IMR-90 (cell line): Measurements from ENCODE around the gene HES1.

ENCODE experiments used
- BHLHE40 ChIP-seq: fragments of 150-350 bp; IDR thresholded peaks from 2 replicates; pipeline ENCODE4 v1.6.1; 2016; ENCODE audit warnings: mild to moderate bottlenecking, low read depth, low read length
- CHD1 ChIP-seq: IDR thresholded peaks from 2 replicates; pipeline ENCODE4 v1.6.1; 2012; ENCODE audit warnings: low read depth, low read length, improper control_type of control experiment
- CTCF ChIP-seq: conservative IDR thresholded peaks from 2 replicates; pipeline ENCODE4 v1.5.1; 2012; ENCODE audit warnings: mild to moderate bottlenecking, low read depth, low read length, improper control_type of control experiment
- FOS ChIP-seq: fragments of 150-350 bp; IDR thresholded peaks from 2 replicates; pipeline ENCODE4 v1.6.1; 2016; ENCODE audit warnings: low read depth, low read length
- MAFK ChIP-seq: IDR thresholded peaks from 2 replicates; pipeline ENCODE4 v1.6.1; 2012; ENCODE audit warnings: low read depth, low read length, improper control_type of control experiment
- MXI1 ChIP-seq: IDR thresholded peaks from 2 replicates; pipeline ENCODE4 v1.6.1; 2012; ENCODE audit warnings: low read depth, mild to moderate bottlenecking, low read length, moderate library complexity, borderline replicate concordance
- POLR2A ChIP-seq: IDR thresholded peaks from 2 replicates; pipeline ENCODE4 v1.6.1; 2012; ENCODE audit warnings: mild to moderate bottlenecking, low read depth, low read length
- RAD21 ChIP-seq: IDR thresholded peaks from 2 replicates; pipeline ENCODE4 v1.6.1; 2012; ENCODE audit warnings: low read length, improper control_type of control experiment
- RCOR1 ChIP-seq: IDR thresholded peaks from 2 replicates; pipeline ENCODE4 v1.6.1; 2012; ENCODE audit warnings: mild to moderate bottlenecking, low read length, improper control_type of control experiment; ENCODE audit not compliant: insufficient replicate concordance
- RFX5 ChIP-seq: IDR thresholded peaks from 2 replicates; pipeline ENCODE4 v1.8.0; 2012; ENCODE audit warnings: low read depth, mild to moderate bottlenecking, low read length, moderate library complexity
- SMC3 ChIP-seq: fragments of 150-350 bp; IDR thresholded peaks from 2 replicates; pipeline ENCODE4 v1.6.1; 2016; ENCODE audit warnings: low read depth, mild to moderate bottlenecking, antibody characterized with exemption, low read length, moderate library complexity
- TF ChIP-seq, protein P1 (sequence below): fragments of 150-350 bp; IDR thresholded peaks from 2 replicates; pipeline ENCODE4 v1.6.1; 2017; ENCODE audit warnings: mild to moderate bottlenecking, antibody characterized with exemption, low read length, low read depth

- TF ChIP-seq RFX5: no peak
- TF ChIP-seq FOS: no peak
- TF ChIP-seq CTCF: no peak
- no peak for TF ChIP-seq MXI1
- no peak for TF ChIP-seq RCOR1
- TF ChIP-seq RAD21: no peak
- TF ChIP-seq POLR2A: no peak
- no peak for TF ChIP-seq SMC3
- TF ChIP-seq CHD1: no peak
- no peak for TF ChIP-seq BHLHE40
- TF ChIP-seq, protein P1, sequence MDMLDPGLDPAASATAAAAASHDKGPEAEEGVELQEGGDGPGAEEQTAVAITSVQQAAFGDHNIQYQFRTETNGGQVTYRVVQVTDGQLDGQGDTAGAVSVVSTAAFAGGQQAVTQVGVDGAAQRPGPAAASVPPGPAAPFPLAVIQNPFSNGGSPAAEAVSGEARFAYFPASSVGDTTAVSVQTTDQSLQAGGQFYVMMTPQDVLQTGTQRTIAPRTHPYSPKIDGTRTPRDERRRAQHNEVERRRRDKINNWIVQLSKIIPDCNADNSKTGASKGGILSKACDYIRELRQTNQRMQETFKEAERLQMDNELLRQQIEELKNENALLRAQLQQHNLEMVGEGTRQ: no peak
- TF ChIP-seq MAFK: no peak
Measured at GRCh38 chr3:194160158-194160557, 24.2 kb downstream of the HES1 start.
